Ascending aorta (tissue), 2 donors: ENCODE results near the gene VWA1. TPM values are rescaled to one million over a fixed set of nuclear protein-coding genes. Genes with fewer than 3 reads are reported as not detected.
A peak's percentile ranks its signal among the peaks of the same experiment; 100 is the strongest.

Experiments
- DNase-seq, 2 donors: peaks; one replicate each; pipeline ENCODE4 v3.0.0-alpha.2; 2019; ENCODE audit warnings: low spot score in 2 of 2
- H3K27ac ChIP-seq, 2 donors: fragments of 200-600 bp; sonication (generic); one replicate each; pipeline ENCODE4 v1.5.1; 2016 to 2017; ENCODE audit warnings: mild to moderate bottlenecking in 1 of 2
- H3K27me3 ChIP-seq: fragments of 200-600 bp; sonication (generic); one replicate; pipeline ENCODE4 v1.5.1; 2017
- H3K36me3 ChIP-seq, 2 donors: fragments of 200-600 bp; sonication (generic); one replicate each; pipeline ENCODE4 v1.5.1; 2016
- H3K4me1 ChIP-seq, 2 donors: fragments of 200-600 bp; sonication (generic); one replicate each; pipeline ENCODE4 v1.5.1; 2016 to 2017; ENCODE audit warnings: mild to moderate bottlenecking in 1 of 2
- H3K4me3 ChIP-seq, 2 donors: fragments of 200-600 bp; sonication (generic); one replicate each; pipeline ENCODE4 v1.5.1; 2016 to 2017; ENCODE audit warnings: mild to moderate bottlenecking in 1 of 2
- H3K9me3 ChIP-seq, 2 donors: fragments of 200-600 bp; sonication (generic); one replicate each; pipeline ENCODE4 v1.5.1; 2016
- CTCF ChIP-seq, 3 experiments: fragments of 200-600 bp in 2 of 3; fragments of 450-650 bp in 1 of 3; sonication (generic) in 2 of 3; IDR thresholded peaks; one replicate each; pipeline ENCODE4 v1.5.1; 2016 to 2019; ENCODE audit warnings: antibody characterized with exemption in 3 of 3, mild to moderate bottlenecking in 1 of 3, moderate library complexity in 1 of 3
- intact Hi-C: fragments of 100-400 bp; cut with DNase I; formaldehyde crosslinking; loops from one replicate; pipeline ENCODE4 v1.15.1; 2023
- total RNA-seq: library from RNA; depleted of rRNA; stranded (reverse); fragments of >200 nt; gene quantifications from one replicate; pipeline ENCODE4 v1.1.0, GENCODE V29; 2016

Gene VWA1
- total RNA-seq, 1 donor from 2014 or later = 79.0 TPM

- Histone ChIP-seq H3K27me3 (no peaks in the 10 kb centered on the region), H3K4me1 (no peaks in the 10 kb centered on the region), H3K4me3 (peak overlapping the region; percentile 21 to 48), H3K9me3 (no peaks in the 10 kb centered on the region), H3K27ac (no peak overlapping the region), H3K36me3 (no peaks in the 10 kb centered on the region)
- intact Hi-C loops = no loop called here
- DNase-seq = no peak
- TF ChIP-seq CTCF (IDR thresholded peaks at IDR 0.05) = no peak
Observed at GRCh38 chr1:1420654-1421141, 14.8 kb upstream of the VWA1 start.

GRCh38 chr1:1421147-1421906 lies 14.2 kb upstream of the VWA1 start, which contains the start of gene ANKRD65:
ANKRD65 (minus strand) TSS chr1:1421276; CDS start chr1:1421005, 271 bp downstream.
- intact Hi-C loops = no loop called here
- H3K36me3 ChIP-seq = no peaks in the 10 kb centered on the region
- no peaks in the 10 kb centered on the region for H3K4me1 ChIP-seq
- peak within 1 kb of the TSS; percentile 21 to 48 for H3K4me3 ChIP-seq
- no peaks in the 10 kb centered on the region for H3K27me3 ChIP-seq
- no peak within 1 kb of the TSS for H3K27ac ChIP-seq
- TF ChIP-seq CTCF (IDR thresholded peaks at IDR 0.05) = no peak
- DNase-seq = no peak
- H3K9me3 ChIP-seq = no peaks in the 10 kb centered on the region

- no peak overlapping the region for H3K27ac ChIP-seq
- no peaks in the 10 kb centered on the region for H3K4me1 ChIP-seq
- intact Hi-C loops = no loop called here
Observed at GRCh38 chr1:1421907-1422464, 13.5 kb upstream of the VWA1 start.

GRCh38 chr1:1422465-1423244 lies 12.8 kb upstream of the VWA1 start:
- Histone ChIP-seq H3K27me3 (no peaks in the 10 kb centered on the region), H3K4me1 (peaks cover 0 to 2% of the 10 kb centered on the region in 2 donors), H3K9me3 (no peaks in the 10 kb centered on the region), H3K27ac (no peak overlapping the region), H3K36me3 (no peaks in the 10 kb centered on the region), H3K4me3 (no peak overlapping the region)
- intact Hi-C loops = no loop called here
- no peak for TF ChIP-seq CTCF (IDR thresholded peaks at IDR 0.05)
- peak in 1 of 2 donors; percentile 58 for DNase-seq

More at GRCh38 chr1:1421907-1422464, 13.5 kb upstream of the VWA1 start:
- TF ChIP-seq CTCF (IDR thresholded peaks at IDR 0.05) = no peak
- no peaks in the 10 kb centered on the region for H3K36me3 ChIP-seq
- no peak for DNase-seq
- no peak overlapping the region for H3K4me3 ChIP-seq
- H3K27me3 ChIP-seq = no peaks in the 10 kb centered on the region
- no peaks in the 10 kb centered on the region for H3K9me3 ChIP-seq

GRCh38 chr1:1423245-1423597 lies 12.3 kb upstream of the VWA1 start:
- intact Hi-C loops = no loop called here
- H3K27ac ChIP-seq = no peak overlapping the region
- no peaks in the 10 kb centered on the region for H3K36me3 ChIP-seq
- H3K27me3 ChIP-seq = no peaks in the 10 kb centered on the region
- TF ChIP-seq CTCF (IDR thresholded peaks at IDR 0.05) = no peak
- no peaks in the 10 kb centered on the region for H3K9me3 ChIP-seq
- no peak for DNase-seq
- H3K4me1 ChIP-seq = peaks cover 0 to 2% of the 10 kb centered on the region in 2 donors
- no peak overlapping the region for H3K4me3 ChIP-seq
